Esophagus squamous epithelium (tissue), 5 donors: ENCODE data around the gene MINDY4. TPM values are rescaled to one million over a fixed set of nuclear protein-coding genes. Genes with fewer than 3 reads are reported as not detected.
A peak's percentile ranks its signal among the peaks of the same experiment; 100 is the strongest.

Source experiments
- DNase-seq: peaks from one replicate; lab custom pipeline; 2025; lab: John Stamatoyannopoulos, UW
- H3K27ac ChIP-seq, 4 donors: fragments of 200-600 bp; sonication (generic); one replicate each; pipeline ENCODE4 v1.5.1; 2016 to 2019; ENCODE audit warnings: mild to moderate bottlenecking in 1 of 4
- H3K27me3 ChIP-seq, 4 donors: fragments of 200-600 bp; sonication (generic); 1 replicate in 3 of 4; 2 replicates in 1 of 4; pipeline versions ENCODE4 v1.5.1 to v1.6.0; 2017 to 2021; ENCODE audit warnings: antibody characterized with exemption in 1 of 4
- H3K36me3 ChIP-seq, 3 donors: fragments of 200-600 bp; sonication (generic); one replicate each; pipeline ENCODE4 v1.5.1; 2016 to 2019
- H3K4me1 ChIP-seq, 3 donors: fragments of 200-600 bp; sonication (generic); one replicate each; pipeline ENCODE4 v1.5.1; 2017 to 2019
- H3K4me3 ChIP-seq, 4 donors: fragments of 200-600 bp; sonication (generic); 1 replicate in 3 of 4; 2 replicates in 1 of 4; pipeline ENCODE4 v1.5.1; 2016 to 2019; ENCODE audit warnings: mild to moderate bottlenecking in 2 of 4, moderate library complexity in 1 of 4
- H3K9me3 ChIP-seq, 3 donors: fragments of 200-600 bp; sonication (generic); one replicate each; pipeline ENCODE4 v1.5.1; 2016 to 2019
- CTCF ChIP-seq, 6 experiments: fragments of 450-650 bp in 4 of 6; fragments of 200-600 bp in 2 of 6; sonication (generic) in 2 of 6; IDR thresholded peaks; one replicate each; pipeline ENCODE4 v1.5.1; 2016 to 2019; ENCODE audit warnings: antibody characterized with exemption in 6 of 6, mild to moderate bottlenecking in 4 of 6, moderate library complexity in 4 of 6
- POLR2A ChIP-seq, 4 donors: fragments of 450-650 bp; IDR thresholded peaks; one replicate each; pipeline ENCODE4 v1.6.1; 2017; ENCODE audit warnings: antibody characterized with exemption in 4 of 4, mild to moderate bottlenecking in 4 of 4, moderate library complexity in 3 of 4
- WGBS, 2 donors: methylation state at CpG; one replicate each; pipeline ENCODE4 v1.1.5; 2018; 5-methylcytosine and 5-hydroxymethylcytosine counted together
- intact Hi-C: fragments of 100-400 bp; cut with DNase I; formaldehyde crosslinking; loops from one replicate; pipeline ENCODE4 v1.15.0; 2022
- total RNA-seq, 4 donors: library from RNA; depleted of rRNA; stranded (reverse); fragments of >200 nt; gene quantifications; one replicate each; pipeline ENCODE4 v1.1.0, GENCODE V29; 2016
- donor health status: DM: yes; HTN: yes; CAD: no.

The MINDY4 gene
- total RNA-seq, 4 donors from 2014 or later = 2.5 to 6.3 (median 3.3) TPM

- no peak for DNase-seq
- TF ChIP-seq POLR2A (IDR thresholded peaks at IDR 0.05) (no peak), CTCF (IDR thresholded peaks at IDR 0.05) (no peak)
Measured at GRCh38 chr7:30844916-30845315, 73.7 kb downstream of the MINDY4 start.

GRCh38 chr7:30845426-30846135 lies 74.4 kb downstream of the MINDY4 start:
- TF ChIP-seq POLR2A (IDR thresholded peaks at IDR 0.05) (no peak), CTCF (IDR thresholded peaks at IDR 0.05) (no peak)
- Histone ChIP-seq H3K9me3 (no peaks in the 10 kb centered on the region), H3K27ac (peak overlapping the region; percentile 43 to 85 (median 84)), H3K4me1 (peaks cover 0 to 80% (median 20%) of the 10 kb centered on the region in 3 donors), H3K36me3 (peaks cover 0 to 10% (median 0%) of the 10 kb centered on the region in 3 donors), H3K4me3 (no peak overlapping the region), H3K27me3 (no peaks in the 10 kb centered on the region)
- intact Hi-C loops = no loop called here
- DNase-seq = no peak
- 72 to 78% methylated on average over 6 to 10 of the region's 15 CpGs for WGBS, 2 donors

More at GRCh38 chr7:30844916-30845315, 73.7 kb downstream of the MINDY4 start:
- Histone ChIP-seq H3K4me1 (peaks cover 0 to 73% (median 20%) of the 10 kb centered on the region in 3 donors), H3K9me3 (no peaks in the 10 kb centered on the region), H3K27ac (peak overlapping the region; percentile 43 to 85 (median 74)), H3K27me3 (no peaks in the 10 kb centered on the region), H3K4me3 (no peak overlapping the region), H3K36me3 (peaks cover 0 to 17% (median 0%) of the 10 kb centered on the region in 3 donors)
- whole genome bisulfite sequencing, 2 donors = 93% methylated on average over 3 of the region's 3 CpGs; no CpG with 5 or more reads in 1 of the 2 donors
- intact Hi-C loops = no loop called here

- TF ChIP-seq CTCF (IDR thresholded peaks at IDR 0.05) (no peak), POLR2A (IDR thresholded peaks at IDR 0.05) (no peak)
- 44 to 58% methylated on average over 3 to 6 of the region's 6 CpGs for WGBS, 2 donors
- Histone ChIP-seq H3K36me3 (peaks cover 0 to 2% (median 0%) of the 10 kb centered on the region in 3 donors), H3K9me3 (no peaks in the 10 kb centered on the region), H3K27ac (peak overlapping the region; percentile 43 to 85 (median 84)), H3K27me3 (no peaks in the 10 kb centered on the region), H3K4me3 (no peak overlapping the region), H3K4me1 (peaks cover 0 to 85% (median 20%) of the 10 kb centered on the region in 3 donors)
- DNase-seq = no peak
- intact Hi-C loops = no loop called here
Measured at GRCh38 chr7:30846378-30846777, 75.2 kb downstream of the MINDY4 start.

- H3K9me3 ChIP-seq = no peaks in the 10 kb centered on the region
- H3K27ac ChIP-seq = peak overlapping the region in 3 of 4 donors; percentile 52 to 85 (median 72)
- intact Hi-C loops = no loop called here
- no peaks in the 10 kb centered on the region for H3K36me3 ChIP-seq
- H3K4me3 ChIP-seq = no peak overlapping the region
- no peaks in the 10 kb centered on the region for H3K27me3 ChIP-seq
- DNase-seq = no peak
- H3K4me1 ChIP-seq = peaks cover 0 to 92% (median 18%) of the 10 kb centered on the region in 3 donors
- WGBS, 2 donors = 72% methylated on average over 4 of the region's 7 CpGs
- TF ChIP-seq POLR2A (IDR thresholded peaks at IDR 0.05) (no peak), CTCF (IDR thresholded peaks at IDR 0.05) (no peak)
Measured at GRCh38 chr7:30848121-30848855, 77.1 kb downstream of the MINDY4 start.

GRCh38 chr7:30849565-30849964 lies 78.3 kb downstream of the MINDY4 start:
- DNase-seq = no peak
- TF ChIP-seq CTCF (IDR thresholded peaks at IDR 0.05) (no peak), POLR2A (IDR thresholded peaks at IDR 0.05) (no peak)
- 76 to 82% methylated on average over 4 of the region's 4 CpGs for WGBS, 2 donors
- H3K9me3 ChIP-seq = no peaks in the 10 kb centered on the region
- no peaks in the 10 kb centered on the region for H3K36me3 ChIP-seq
- peaks cover 0 to 79% (median 16%) of the 10 kb centered on the region in 3 donors for H3K4me1 ChIP-seq
- H3K4me3 ChIP-seq = no peak overlapping the region
- H3K27me3 ChIP-seq = no peaks in the 10 kb centered on the region
- H3K27ac ChIP-seq = peak overlapping the region in 3 of 4 donors; percentile 52 to 85 (median 62)
- intact Hi-C loops = no loop called here
